ENCODE data around the gene TP53I11. TPM values are rescaled to one million over a fixed set of nuclear protein-coding genes. Genes with fewer than 3 reads are reported as not detected.

The TP53I11 gene
- total RNA-seq, 1 donor from 2014 or later = 39.4 TPM

DNA sequence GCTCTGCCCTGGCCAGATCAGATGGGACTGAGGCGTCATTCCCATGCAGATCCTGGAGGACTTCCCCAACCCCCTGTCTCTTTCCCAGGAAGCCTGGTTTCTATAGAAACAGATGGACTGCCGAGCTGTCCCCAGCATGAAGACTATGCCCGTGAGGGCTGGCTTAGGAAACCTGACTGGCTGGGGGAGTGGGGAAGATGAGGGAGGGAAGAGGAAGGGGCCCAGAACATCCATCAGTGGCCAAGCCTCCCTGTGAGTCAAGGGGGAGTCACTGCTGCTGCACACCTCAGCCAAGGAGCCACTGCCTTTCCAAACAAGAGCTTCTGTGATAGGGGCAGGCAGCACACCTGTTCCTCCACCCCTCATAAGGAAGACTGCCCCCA is 5.8 kb downstream of the TP53I11 start:
- Histone ChIP-seq H3K36me3 (no peaks in the 10 kb centered on the region), H3K9me3 (replicated peaks) (no peaks in the 10 kb centered on the region), H3K4me1 (peaks cover 97% of the 10 kb centered on the region), H3K4me3 (no peak overlapping the region), H3K27me3 (ENCODE audit: low read depth) (no peaks in the 10 kb centered on the region), H3K27ac (replicated peaks) (peak overlapping the region; percentile 89)
- TF ChIP-seq, protein P1, sequence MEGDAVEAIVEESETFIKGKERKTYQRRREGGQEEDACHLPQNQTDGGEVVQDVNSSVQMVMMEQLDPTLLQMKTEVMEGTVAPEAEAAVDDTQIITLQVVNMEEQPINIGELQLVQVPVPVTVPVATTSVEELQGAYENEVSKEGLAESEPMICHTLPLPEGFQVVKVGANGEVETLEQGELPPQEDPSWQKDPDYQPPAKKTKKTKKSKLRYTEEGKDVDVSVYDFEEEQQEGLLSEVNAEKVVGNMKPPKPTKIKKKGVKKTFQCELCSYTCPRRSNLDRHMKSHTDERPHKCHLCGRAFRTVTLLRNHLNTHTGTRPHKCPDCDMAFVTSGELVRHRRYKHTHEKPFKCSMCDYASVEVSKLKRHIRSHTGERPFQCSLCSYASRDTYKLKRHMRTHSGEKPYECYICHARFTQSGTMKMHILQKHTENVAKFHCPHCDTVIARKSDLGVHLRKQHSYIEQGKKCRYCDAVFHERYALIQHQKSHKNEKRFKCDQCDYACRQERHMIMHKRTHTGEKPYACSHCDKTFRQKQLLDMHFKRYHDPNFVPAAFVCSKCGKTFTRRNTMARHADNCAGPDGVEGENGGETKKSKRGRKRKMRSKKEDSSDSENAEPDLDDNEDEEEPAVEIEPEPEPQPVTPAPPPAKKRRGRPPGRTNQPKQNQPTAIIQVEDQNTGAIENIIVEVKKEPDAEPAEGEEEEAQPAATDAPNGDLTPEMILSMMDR (IDR thresholded peaks at IDR 0.05; ENCODE audit: borderline replicate concordance) = no peak
- intact Hi-C loops (cut with micrococcal nuclease) = no loop called here
- DNase-seq = no peak

DNA sequence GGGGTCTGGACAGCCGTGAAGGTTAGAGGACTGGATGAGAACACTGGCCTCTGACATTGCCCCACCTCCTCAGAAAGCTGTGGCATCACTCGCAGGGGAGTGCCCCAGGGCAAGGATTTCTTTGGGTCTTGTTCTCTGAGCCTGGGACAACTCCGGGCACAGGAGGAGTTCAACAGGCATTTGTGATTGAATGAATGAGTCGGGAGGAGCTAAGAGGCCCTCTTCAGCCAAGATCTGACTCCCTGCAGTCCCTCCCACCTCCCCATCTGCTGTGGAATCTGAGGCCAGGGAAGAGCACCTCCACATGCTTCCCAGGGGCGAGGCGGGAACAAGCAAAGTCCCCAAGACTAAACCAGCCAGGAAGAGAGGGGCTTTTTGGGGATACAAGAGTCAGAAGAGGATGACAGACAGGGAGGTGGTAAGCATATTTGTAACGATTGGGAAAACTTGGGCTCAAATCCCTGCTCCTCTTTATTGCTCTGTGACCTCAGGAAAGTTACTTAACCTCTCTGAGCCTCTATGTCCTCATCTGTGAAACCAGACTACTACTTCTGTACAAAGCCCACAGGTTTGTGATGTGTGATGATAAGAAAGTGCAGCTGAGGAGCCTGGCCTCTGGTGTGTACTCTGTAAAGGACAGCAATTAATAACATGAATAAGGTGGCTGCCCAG is 6.4 kb downstream of the TP53I11 start:
- Histone ChIP-seq H3K9me3 (replicated peaks) (no peaks in the 10 kb centered on the region), H3K4me3 (no peak overlapping the region), H3K27me3 (ENCODE audit: low read depth) (no peaks in the 10 kb centered on the region), H3K36me3 (no peaks in the 10 kb centered on the region), H3K4me1 (peaks cover 97% of the 10 kb centered on the region), H3K27ac (replicated peaks) (peak overlapping the region; percentile 89)
- TF ChIP-seq, protein P1 (IDR thresholded peaks at IDR 0.05; ENCODE audit: borderline replicate concordance) = no peak
- DNase-seq = no peak
- intact Hi-C loops (cut with micrococcal nuclease) = no loop called here

DNA sequence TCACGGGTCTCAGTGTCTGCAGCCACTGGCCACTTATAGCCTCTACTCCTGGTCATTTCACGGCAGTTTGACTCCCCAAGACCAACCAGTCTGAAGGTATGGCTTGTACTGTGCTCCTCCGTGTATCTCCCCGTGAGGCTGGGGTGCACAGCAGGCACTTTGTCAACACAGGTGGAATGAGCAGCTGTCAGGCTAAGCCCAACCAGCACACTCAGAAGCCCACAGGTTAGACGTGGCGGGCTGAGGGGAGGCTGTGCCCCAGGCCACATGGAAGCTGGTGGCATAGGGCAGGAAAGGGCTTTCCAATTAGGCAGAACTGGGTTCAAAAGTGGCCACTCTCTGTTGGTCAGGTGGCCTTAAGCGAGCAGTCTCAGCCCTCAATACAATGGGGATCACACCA is 7.0 kb downstream of the TP53I11 start:
- no peaks in the 10 kb centered on the region for H3K9me3 ChIP-seq (replicated peaks)
- H3K4me3 ChIP-seq = no peak overlapping the region
- peak overlapping the region; percentile 89 for H3K27ac ChIP-seq (replicated peaks)
- TF ChIP-seq, protein P1 (IDR thresholded peaks at IDR 0.05; ENCODE audit: borderline replicate concordance) = no peak
- no peak for DNase-seq
- no peaks in the 10 kb centered on the region for H3K27me3 ChIP-seq (ENCODE audit: low read depth)
- H3K4me1 ChIP-seq = peaks cover 97% of the 10 kb centered on the region
- H3K36me3 ChIP-seq = no peaks in the 10 kb centered on the region
- intact Hi-C loops (cut with micrococcal nuclease) = no loop called here

DNA sequence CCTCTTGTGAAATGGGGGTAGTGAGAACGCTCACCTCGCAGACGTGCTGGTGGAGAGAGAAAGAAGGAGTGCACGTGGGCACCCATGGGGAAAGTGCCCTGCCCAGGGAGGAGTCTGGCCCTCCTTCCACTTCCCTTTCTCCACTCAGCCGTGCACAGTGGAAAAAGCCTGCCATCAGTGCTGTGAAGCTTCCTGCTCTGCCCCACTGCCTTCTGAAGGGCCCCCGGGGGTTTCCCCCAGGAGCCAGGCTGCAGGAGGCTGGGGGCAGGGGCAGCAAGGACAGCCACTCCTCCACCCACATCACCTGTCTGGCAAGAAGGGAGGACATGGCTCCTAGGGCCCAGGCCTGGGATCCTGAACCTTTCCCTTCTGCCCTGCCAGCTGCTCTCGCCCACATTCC is 7.6 kb downstream of the TP53I11 start:
- peak overlapping the region; percentile 89 for H3K27ac ChIP-seq (replicated peaks)
- no peak for DNase-seq
- intact Hi-C loops (cut with micrococcal nuclease) = no loop called here
- H3K9me3 ChIP-seq (replicated peaks) = no peaks in the 10 kb centered on the region
- no peaks in the 10 kb centered on the region for H3K36me3 ChIP-seq
- H3K4me1 ChIP-seq = peaks cover 97% of the 10 kb centered on the region
- no peaks in the 10 kb centered on the region for H3K27me3 ChIP-seq (ENCODE audit: low read depth)
- H3K4me3 ChIP-seq = no peak overlapping the region
- TF ChIP-seq, protein P1 (IDR thresholded peaks at IDR 0.05; ENCODE audit: borderline replicate concordance) = no peak

DNA sequence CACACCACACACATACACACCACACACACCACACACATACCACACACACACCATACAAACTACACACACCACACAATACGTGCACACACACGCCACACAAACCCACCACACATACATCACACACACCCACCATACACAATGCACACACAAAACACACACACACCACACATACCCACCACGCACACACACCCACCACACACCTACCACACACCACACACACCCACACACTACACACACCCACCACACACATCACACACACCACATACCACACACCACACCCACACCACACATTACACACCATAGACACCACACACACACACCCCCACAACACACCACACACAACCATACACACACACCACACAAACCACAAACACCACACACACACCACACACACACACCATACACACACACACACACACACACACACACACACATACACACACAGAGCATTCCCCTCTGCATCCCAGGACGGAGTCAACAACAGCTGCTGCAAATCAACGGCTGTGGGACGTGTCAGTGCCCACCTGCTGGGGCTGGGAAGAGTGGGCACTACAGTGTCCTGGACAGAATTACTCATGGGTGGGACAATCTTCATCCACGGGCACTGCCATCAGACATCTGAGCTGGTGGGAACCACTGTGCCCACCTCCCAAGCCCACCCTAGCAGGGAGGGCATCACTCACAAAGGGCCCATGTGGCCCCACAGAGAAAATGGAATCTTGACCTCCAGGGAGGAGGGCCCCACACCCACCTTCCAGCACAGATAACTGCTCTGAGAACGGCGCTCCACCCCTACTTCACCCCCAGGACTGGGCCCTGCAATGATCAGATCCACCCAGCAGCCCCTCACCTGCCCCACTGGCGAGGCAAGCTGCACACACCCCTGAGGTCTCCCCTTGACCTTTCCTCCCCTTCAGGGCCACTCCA is 8.4 kb downstream of the TP53I11 start:
- DNase-seq = no peak
- H3K27me3 ChIP-seq (ENCODE audit: low read depth) = no peaks in the 10 kb centered on the region
- intact Hi-C loops (cut with micrococcal nuclease) = no loop called here
- H3K27ac ChIP-seq (replicated peaks) = no peak overlapping the region
- peaks cover 4% of the 10 kb centered on the region for H3K36me3 ChIP-seq
- no peak overlapping the region for H3K4me3 ChIP-seq
- TF ChIP-seq, protein P1 (IDR thresholded peaks at IDR 0.05; ENCODE audit: borderline replicate concordance) = no peak
- no peaks in the 10 kb centered on the region for H3K9me3 ChIP-seq (replicated peaks)
- peaks cover 97% of the 10 kb centered on the region for H3K4me1 ChIP-seq
